T1000 (cell line): ENCODE data around the gene SORCS2.

Source experiments
- DNase-seq: peaks from one replicate; lab custom pipeline; 2025; ENCODE audit warnings: mixed read lengths; lab: John Stamatoyannopoulos, UW

SORCS2 gene

DNA sequence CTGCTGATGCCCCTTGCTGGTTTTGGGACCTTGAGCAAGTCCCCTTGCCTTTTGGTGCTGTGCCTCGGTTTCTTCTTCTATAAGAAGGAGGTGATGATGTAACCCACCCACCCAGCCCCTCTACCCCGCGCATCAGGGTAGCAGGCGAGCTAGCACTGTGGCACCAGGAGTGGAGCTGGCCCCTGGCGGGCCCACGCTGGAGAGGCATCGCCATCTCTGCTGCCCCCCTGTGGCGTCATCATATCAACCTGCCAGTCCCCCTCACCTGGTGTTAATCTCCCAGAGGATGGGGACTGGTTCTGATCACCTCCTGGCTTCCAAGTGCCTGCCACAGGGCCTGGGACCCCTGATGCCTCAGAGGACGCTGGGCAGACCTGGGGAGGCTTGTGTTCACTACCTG lies 6.3 kb upstream of the SORCS2 start:
- no peak for DNase-seq

- no peak for DNase-seq
Measured at GRCh38 chr4:7186516-7187167, 5.7 kb upstream of the SORCS2 start.

GRCh38 chr4:7187168-7187535 lies 5.2 kb upstream of the SORCS2 start:
- DNase-seq, result no peak

DNA sequence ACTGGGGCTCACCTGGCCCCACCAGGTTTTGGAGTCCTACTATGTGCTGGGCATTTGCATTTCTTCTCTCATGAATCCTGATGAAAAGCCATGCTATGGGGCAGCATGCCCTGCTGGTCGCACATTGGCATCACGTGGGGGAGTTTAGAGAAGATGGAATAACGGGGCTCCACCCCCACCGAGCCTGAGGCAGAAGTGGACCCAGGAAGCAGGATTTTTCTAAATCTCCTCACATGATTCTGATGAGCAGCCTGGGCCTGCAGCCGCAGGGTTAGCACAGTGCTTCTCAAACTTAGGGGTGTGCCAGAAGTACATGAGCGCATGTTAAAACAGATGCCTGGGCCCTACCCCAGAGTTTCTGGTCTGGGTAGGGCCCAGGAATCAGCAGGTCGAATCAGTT lies 4.6 kb upstream of the SORCS2 start:
- DNase-seq, result no peak

DNA sequence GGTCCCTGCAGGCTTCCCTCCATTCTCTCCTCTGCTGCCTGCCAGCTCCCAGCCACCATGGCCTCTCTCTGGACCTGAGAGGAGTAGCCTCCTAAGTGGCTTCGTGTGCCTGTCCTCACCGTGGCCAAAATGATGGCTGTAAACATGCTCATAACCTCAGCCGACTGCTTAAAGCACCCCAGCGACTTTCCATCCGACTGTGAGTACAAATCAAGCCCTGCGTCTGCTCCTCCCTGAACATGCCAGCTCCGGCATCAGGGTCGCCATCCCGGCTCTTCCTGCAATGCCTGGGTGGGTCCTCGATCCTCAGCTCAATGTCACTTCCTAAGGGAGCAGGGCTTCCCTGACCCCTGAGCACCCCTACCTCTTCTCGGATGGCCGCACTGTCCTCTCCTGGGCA lies 3.3 kb upstream of the SORCS2 start:
- no peak for DNase-seq

GRCh38 chr4:7189475-7190277 lies 2.7 kb upstream of the SORCS2 start:
- DNase-seq, result no peak

GRCh38 chr4:7190278-7190594 lies 2.1 kb upstream of the SORCS2 start:
- no peak for DNase-seq

GRCh38 chr4:7190691-7191545 lies 1.4 kb upstream of the SORCS2 start:
- no peak for DNase-seq

DNA sequence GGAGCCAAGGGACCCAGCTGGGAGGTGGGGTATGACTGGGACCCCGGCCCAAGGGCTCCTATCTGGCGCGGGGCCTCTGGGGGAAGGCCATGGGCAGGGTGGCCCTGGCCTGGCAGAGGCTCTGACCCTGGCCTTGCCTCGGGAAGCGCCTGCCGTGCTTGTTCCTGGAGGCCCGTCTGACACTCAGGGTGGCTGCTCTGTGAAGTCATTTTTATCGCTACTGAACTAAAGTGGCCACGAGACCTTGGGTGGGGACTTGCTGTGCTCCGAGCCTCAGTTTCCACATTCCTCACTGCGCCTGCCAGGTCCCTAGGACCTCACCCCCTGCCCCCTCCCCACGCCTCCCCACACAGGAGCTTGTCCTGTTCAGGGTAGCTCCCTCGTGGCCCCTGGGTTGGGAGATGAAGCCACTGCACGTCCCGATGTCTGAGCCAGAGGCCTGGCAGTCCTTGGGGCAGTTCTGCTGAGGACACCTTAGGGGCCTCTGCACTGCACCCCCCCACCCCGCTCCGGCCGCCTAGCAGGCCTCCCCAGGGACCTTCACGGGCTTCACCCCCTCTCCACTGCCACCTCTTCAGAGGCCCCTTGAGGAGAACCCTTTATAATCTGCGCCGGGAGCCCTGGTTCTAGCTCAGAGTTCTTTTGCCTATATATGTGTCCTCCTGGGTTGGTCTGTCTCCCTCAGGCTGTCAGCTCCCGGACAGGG lies 639 bp upstream of the SORCS2 start:
- DNase-seq, result no peak

- DNase-seq, result no peak
Measured at GRCh38 chr4:7193030-7193958, 956 bp downstream of the SORCS2 start.

DNA sequence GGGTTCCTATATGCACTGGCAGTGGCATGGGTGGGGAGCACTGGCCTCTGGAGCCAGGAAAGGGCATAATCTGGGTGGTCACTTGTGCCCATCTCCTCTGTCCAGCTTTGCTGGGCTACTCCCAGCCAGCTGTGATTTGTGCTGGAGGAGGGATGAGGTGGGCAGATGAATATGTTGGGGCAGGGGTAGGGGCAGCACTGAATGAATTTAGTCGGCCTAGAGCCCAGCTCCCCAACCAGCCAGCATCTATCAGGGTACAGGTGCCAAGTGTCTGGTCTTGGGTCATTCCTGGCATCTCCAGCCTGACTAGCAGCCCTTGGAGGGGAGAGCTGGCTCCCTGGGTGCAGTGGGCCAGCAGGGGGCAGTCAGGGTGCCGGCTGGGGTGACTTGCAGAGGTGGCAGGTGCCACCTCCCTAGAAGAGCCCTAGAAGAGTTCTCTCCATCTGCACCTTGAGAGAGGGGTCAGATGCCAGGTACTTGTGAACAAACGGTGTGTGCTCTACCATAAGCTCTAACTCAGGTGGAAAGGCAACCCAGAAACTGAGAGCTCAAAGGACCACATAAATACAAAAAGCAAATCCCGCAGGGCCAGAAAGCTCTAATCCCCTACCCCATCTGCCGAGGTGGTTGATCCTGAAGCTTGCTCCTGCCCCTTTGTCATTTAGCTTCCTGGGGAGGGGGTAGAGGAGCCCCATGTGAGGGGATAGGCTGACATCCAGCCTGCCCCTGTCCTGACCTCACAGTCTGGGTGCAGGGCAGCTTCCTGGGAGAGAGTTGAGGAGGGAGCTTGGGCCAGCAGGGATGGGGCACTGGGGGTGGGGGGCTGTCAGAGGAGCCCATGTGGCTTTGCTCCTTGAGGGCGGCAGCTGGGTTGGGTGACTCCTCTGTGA lies 2.2 kb downstream of the SORCS2 start:
- DNase-seq, result no peak

- DNase-seq, result no peak
Measured at GRCh38 chr4:7195141-7195515, 2.8 kb downstream of the SORCS2 start.

DNA sequence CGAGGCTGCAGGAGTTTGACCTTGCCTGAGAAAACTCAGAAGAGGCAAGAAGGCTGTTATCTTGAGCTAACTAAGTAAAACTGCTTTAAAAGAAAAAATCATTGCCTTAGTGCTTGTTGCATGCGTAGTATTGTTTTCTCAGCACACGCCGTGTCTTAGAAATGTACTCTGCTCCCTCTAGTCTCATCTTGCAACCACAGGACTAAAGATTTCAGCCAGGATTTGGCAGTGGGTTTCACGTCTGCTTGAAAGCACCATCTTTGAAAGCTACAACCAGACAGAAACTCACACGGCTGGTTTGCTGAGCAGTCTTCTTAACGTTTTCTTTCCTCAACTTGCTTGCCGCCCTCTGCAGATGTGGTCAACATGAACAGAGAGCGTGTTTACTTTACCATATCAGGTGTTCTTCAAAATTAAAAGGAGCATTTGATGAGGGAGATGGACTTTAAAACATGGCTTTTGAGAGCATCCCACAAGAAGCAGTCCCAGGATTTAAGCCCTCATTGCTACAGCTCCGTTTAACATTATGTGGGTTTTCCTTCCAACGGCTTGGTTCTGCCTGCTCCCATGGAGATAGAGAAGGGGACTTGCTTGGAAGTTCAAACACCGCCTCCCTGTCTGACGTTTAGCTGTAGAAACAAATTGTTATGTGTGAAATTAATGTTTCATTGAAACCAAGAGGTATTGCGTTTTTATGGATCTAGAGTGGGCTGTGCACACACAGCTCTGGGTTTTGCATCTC lies 3.4 kb downstream of the SORCS2 start:
- DNase-seq, result no peak

- DNase-seq, result no peak
Measured at GRCh38 chr4:7196288-7196651, 3.9 kb downstream of the SORCS2 start.

DNA sequence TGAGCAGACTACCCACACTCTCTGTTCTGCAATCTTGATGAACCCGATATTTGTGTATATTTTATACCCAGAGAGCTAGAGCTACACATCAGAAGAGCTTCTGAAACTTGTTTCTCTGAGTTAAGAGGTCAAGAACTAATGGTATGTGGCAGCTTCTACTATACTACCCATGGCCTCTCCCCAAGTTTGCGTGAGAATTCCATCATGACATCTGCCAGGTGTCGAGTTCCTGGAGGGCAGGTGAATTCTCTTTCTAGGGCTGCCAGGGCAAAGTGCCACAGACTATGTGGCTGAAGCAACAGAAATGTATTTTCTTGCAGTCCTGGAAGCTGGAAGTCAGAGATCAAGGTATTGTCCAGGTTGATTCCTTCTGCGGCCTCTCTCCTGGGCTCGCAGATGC lies 4.4 kb downstream of the SORCS2 start:
- DNase-seq, result no peak

GRCh38 chr4:7197910-7198309 lies 5.6 kb downstream of the SORCS2 start:
- DNase-seq, result no peak

DNA sequence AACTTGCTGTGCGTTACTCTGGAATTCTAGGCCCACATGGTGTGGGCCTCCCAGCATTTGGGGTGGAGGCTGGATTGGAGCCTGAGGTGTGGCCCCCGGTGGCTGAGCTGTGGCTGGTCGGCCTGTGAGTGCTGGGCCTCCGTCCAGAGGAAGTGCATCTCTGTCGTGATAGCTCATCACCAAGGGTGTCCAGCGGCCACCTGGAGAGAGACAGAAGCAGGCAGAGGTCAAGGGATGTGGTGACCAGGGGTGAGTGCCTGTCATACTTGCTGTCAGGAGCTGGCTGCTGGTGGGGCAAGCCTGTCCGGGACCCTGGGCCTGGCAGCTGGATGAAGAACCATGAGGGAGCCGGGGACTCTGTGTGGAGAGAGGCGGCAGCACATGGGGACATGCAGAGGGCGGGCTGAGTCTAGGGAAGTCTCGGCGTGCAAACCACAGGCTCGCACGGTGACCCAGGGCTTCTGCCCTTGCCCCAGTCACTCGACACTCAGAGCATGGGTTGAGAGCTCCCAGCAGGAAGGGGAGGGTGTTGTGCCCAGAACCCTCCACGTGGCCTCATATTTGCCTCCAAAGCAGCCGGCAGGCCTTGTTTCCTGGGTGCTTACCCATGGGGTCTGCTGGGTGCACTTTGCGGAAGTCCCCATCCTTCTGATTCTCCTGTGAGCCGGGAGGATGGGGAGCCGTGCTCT lies 6.2 kb downstream of the SORCS2 start:
- DNase-seq, result no peak

DNA sequence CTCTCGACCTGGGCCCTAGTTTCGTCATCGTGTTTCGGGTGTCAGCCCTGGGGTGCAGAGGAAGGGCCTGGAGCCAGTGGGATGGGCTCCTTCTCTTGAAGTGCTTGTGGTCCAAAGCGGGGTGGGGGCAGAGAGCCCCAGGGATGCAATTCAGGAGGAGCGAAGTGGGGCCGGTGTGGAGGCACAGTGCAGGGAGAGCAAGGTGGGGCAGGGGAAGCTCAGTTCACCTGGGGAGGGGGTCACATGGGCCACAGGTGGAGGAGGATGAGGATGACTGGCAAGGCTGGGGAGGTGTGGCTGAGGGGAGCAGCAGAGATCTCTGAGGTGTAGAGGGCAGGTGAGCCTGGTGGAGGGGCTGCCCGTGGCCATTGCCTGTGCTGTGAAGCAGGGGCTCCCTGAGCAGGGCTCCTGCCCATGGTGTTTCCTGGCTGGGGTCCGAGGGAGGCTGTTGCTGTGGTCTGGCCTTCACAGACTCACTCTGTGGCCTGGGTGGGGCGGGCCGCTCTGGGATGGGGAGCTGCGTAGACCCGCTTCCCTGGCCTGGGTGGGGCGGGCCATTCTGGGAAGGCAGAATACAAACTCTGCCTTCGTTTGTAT lies 6.9 kb downstream of the SORCS2 start:
- DNase-seq, result no peak
